CD14-positive monocyte (primary cell): ENCODE measurements around the gene NPPA. TPM values are rescaled to one million over a fixed set of nuclear protein-coding genes. Genes with fewer than 3 reads are reported as not detected.

Source experiments
- DNase-seq, 3 donors: peaks; one replicate each; pipeline ENCODE4 v3.0.0-alpha.2; 2011 to 2022
- H2AFZ ChIP-seq: 2 replicates; pipeline ENCODE4 v1.6.0; 2012; ENCODE audit warnings: mild to moderate bottlenecking, low read depth, low read length, inconsistent platforms; ENCODE audit not compliant: insufficient read depth, poor library complexity, severe bottlenecking
- H3K27ac ChIP-seq, 2 donors: 1 replicate in 1 of 2; 2 replicates in 1 of 2; pipeline ENCODE4 v1.5.1; 2012 to 2013; ENCODE audit warnings: low read length in 2 of 2, control low read depth in 1 of 2, inconsistent platforms in 1 of 2, low read depth in 1 of 2, mild to moderate bottlenecking in 1 of 2
- H3K27me3 ChIP-seq, 2 donors: one replicate each; pipeline versions ENCODE4 v1.6.0 to v1.6.1; 2011 to 2013; ENCODE audit warnings: low read length in 2 of 2; ENCODE audit not compliant: control insufficient read depth in 2 of 2, insufficient read depth in 2 of 2
- H3K36me3 ChIP-seq, 2 donors: replicated peaks in 1 of 2; 1 replicate in 1 of 2; 2 replicates in 1 of 2; pipeline versions ENCODE4 v1.5.1 to v1.6.1; 2012 to 2013; ENCODE audit warnings: low read length in 2 of 2, control low read depth in 1 of 2, inconsistent platforms in 1 of 2, mild to moderate bottlenecking in 1 of 2; ENCODE audit not compliant: insufficient read depth in 2 of 2, control insufficient read depth in 1 of 2
- H3K4me1 ChIP-seq, 2 donors: 1 replicate in 1 of 2; 2 replicates in 1 of 2; pipeline versions ENCODE4 v1.5.1 to v1.6.1; 2012 to 2013; ENCODE audit warnings: low read length in 2 of 2, control low read depth in 1 of 2, inconsistent platforms in 1 of 2, mild to moderate bottlenecking in 1 of 2, moderate library complexity in 1 of 2; ENCODE audit not compliant: insufficient read depth in 2 of 2, control insufficient read depth in 1 of 2
- H3K4me2 ChIP-seq: replicated peaks from 2 replicates; pipeline ENCODE3; 2012; ENCODE audit warnings: low read length, moderate library complexity, mild to moderate bottlenecking; ENCODE audit not compliant: poor library complexity, severe bottlenecking; ENCODE audit errors: extremely low read depth
- H3K4me3 ChIP-seq, 3 experiments: fragments of 200-600 bp in 1 of 3; sonication (generic) in 1 of 3; replicated peaks in 1 of 3; 1 replicate in 2 of 3; 2 replicates in 1 of 3; pipeline ENCODE4 v1.5.1; 2011 to 2013; ENCODE audit warnings: low read length in 3 of 3, mild to moderate bottlenecking in 3 of 3, control low read depth in 2 of 3, low read depth in 2 of 3, inconsistent platforms in 1 of 3, moderate library complexity in 1 of 3
- H3K79me2 ChIP-seq: 2 replicates; pipeline ENCODE4 v1.6.0; 2012; ENCODE audit warnings: mild to moderate bottlenecking, control low read depth, inconsistent platforms, low read length, moderate library complexity; ENCODE audit not compliant: insufficient read depth
- H3K9ac ChIP-seq: 2 replicates; pipeline ENCODE4 v1.6.0; 2017; ENCODE audit warnings: low read length, mild to moderate bottlenecking; ENCODE audit not compliant: insufficient read depth, poor library complexity, severe bottlenecking
- H3K9me3 ChIP-seq, 2 donors: replicated peaks in 1 of 2; 1 replicate in 1 of 2; 2 replicates in 1 of 2; pipeline versions ENCODE4 v1.5.1 to v1.6.1; 2012 to 2013; ENCODE audit warnings: low read length in 2 of 2, control low read depth in 1 of 2; ENCODE audit not compliant: control insufficient read depth in 1 of 2, insufficient read depth in 1 of 2
- H4K20me1 ChIP-seq: 2 replicates; pipeline ENCODE4 v1.6.0; 2012; ENCODE audit warnings: mild to moderate bottlenecking, low read length, control low read depth, moderate library complexity; ENCODE audit not compliant: insufficient read depth
- H3K27ac Mint-ChIP-seq, 7 donors: one replicate each; pipeline ENCODE4 v1.8.0; 2020; ENCODE audit warnings: mild to moderate bottlenecking in 7 of 7, mixed read lengths in 7 of 7, moderate library complexity in 6 of 7, inconsistent platforms in 2 of 7
- H3K27me3 Mint-ChIP-seq, 3 donors: one replicate each; pipeline ENCODE4 v1.8.0; 2021 to 2022; ENCODE audit warnings: low read depth in 3 of 3, mild to moderate bottlenecking in 3 of 3, mixed read lengths in 3 of 3, moderate library complexity in 3 of 3, inconsistent platforms in 1 of 3
- H3K36me3 Mint-ChIP-seq, 2 donors: one replicate each; pipeline ENCODE4 v1.8.0; 2020; ENCODE audit warnings: mixed read lengths in 2 of 2, inconsistent platforms in 1 of 2, mild to moderate bottlenecking in 1 of 2
- H3K4me1 Mint-ChIP-seq: one replicate; pipeline ENCODE4 v1.8.0; 2020; ENCODE audit warnings: mild to moderate bottlenecking, mixed read lengths
- H3K4me3 Mint-ChIP-seq, 2 donors: one replicate each; pipeline ENCODE4 v1.8.0; 2020; ENCODE audit warnings: mild to moderate bottlenecking in 2 of 2, mixed read lengths in 2 of 2, moderate library complexity in 1 of 2
- H3K9me3 Mint-ChIP-seq, 7 donors: one replicate each; pipeline ENCODE4 v1.8.0; 2020 to 2022; ENCODE audit warnings: mixed read lengths in 7 of 7, mild to moderate bottlenecking in 6 of 7, moderate library complexity in 6 of 7, inconsistent platforms in 2 of 7
- WGBS: methylation state at CpG from one replicate; pipeline ENCODE4 v1.1.5; 2013; ENCODE audit warnings: missing lambda C conversion rate; ENCODE audit not compliant: insufficient coverage; 5-methylcytosine and 5-hydroxymethylcytosine counted together
- intact Hi-C, 2 donors: fragments of 100-400 bp; cut with micrococcal nuclease; formaldehyde crosslinking; loops; one replicate each; pipeline versions ENCODE4 v1.15.0 to v1.15.1; 2023
- polyA plus RNA-seq, 3 donors: library from polyadenylated mRNA; depleted of rRNA in 1 of 3; unstranded in 2 of 3; stranded (reverse) in 1 of 3; fragments of 300-500 nt in 2 of 3; fragments of >200 nt in 1 of 3; fragmentation: Illumina TruSeq in 2 of 3; gene quantifications; 1 replicate in 2 of 3; 2 replicates in 1 of 3; pipeline ENCODE4 v1.2.3, GENCODE V29; 2012 to 2021
- TF ChIP-seq, protein P1 (sequence below): fragments of 200-600 bp; IDR thresholded peaks from one replicate; pipeline ENCODE4 v1.8.0; 2022; ENCODE audit warnings: antibody characterized with exemption, mild to moderate bottlenecking

Gene NPPA
- polyA plus RNA-seq, 3 donors = not detected

DNA sequence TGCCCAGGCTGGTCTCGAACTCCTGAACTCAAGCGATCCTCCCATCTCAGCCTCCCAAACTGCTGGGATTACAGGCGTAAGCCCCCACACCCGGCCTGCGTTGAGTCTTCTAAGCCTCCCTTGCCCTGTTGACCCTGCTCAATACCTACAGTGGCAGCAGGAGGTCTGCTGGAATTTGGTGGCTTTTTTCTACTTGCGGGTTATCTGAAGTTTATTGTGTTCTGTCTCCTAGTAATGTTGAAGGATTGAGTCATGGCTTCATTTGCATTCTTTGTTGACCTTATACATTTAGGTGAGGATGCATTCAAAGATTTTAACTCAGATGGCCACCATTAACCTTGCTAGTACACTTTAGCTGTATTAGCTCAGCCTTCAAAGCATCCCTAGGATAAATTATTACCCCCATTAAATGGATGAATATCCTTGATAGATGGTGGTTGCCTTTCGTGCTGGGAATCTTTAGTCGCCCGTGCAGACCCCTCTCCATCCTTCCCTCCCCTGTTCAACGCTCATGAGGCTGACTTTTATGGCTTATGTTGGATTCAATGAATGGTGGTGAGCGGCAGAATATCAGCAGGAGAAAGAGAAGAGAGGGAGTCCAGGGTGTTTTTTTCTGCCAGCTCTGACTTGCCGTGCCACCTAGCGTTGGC, 20.9 kb upstream of the NPPA start:
- no peak overlapping the region for H3K4me2 ChIP-seq
- no peaks in the 10 kb centered on the region for H3K36me3 ChIP-seq
- H3K27me3 ChIP-seq = no peaks in the 10 kb centered on the region
- H3K79me2 ChIP-seq = no peaks in the 10 kb centered on the region
- no peak overlapping the region for H3K4me3 ChIP-seq
- no CpG with 5 or more reads among the region's 13 CpGs for WGBS
- intact Hi-C loops = no loop called here
- H3K9me3 ChIP-seq = no peaks in the 10 kb centered on the region
- H3K27me3 Mint-ChIP-seq = peaks cover 6 to 17% (median 17%) of the 10 kb centered on the region in 3 donors
- TF ChIP-seq, protein P1, sequence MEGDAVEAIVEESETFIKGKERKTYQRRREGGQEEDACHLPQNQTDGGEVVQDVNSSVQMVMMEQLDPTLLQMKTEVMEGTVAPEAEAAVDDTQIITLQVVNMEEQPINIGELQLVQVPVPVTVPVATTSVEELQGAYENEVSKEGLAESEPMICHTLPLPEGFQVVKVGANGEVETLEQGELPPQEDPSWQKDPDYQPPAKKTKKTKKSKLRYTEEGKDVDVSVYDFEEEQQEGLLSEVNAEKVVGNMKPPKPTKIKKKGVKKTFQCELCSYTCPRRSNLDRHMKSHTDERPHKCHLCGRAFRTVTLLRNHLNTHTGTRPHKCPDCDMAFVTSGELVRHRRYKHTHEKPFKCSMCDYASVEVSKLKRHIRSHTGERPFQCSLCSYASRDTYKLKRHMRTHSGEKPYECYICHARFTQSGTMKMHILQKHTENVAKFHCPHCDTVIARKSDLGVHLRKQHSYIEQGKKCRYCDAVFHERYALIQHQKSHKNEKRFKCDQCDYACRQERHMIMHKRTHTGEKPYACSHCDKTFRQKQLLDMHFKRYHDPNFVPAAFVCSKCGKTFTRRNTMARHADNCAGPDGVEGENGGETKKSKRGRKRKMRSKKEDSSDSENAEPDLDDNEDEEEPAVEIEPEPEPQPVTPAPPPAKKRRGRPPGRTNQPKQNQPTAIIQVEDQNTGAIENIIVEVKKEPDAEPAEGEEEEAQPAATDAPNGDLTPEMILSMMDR = no peak
- peak overlapping the region in 1 of 7 donors; percentile 20 for H3K27ac Mint-ChIP-seq
- H3K9me3 Mint-ChIP-seq = no peaks in the 10 kb centered on the region
- H3K4me1 ChIP-seq = no peaks in the 10 kb centered on the region
- DNase-seq = no peak
- no peak overlapping the region for H3K9ac ChIP-seq
- H3K4me1 Mint-ChIP-seq = no peaks in the 10 kb centered on the region
- peak overlapping the region; percentile 31 to 36 for H3K4me3 Mint-ChIP-seq
- no peaks in the 10 kb centered on the region for H3K36me3 Mint-ChIP-seq
- H4K20me1 ChIP-seq = no peaks in the 10 kb centered on the region
- H3K27ac ChIP-seq = no peak overlapping the region
- no peak overlapping the region for H2AFZ ChIP-seq

DNA sequence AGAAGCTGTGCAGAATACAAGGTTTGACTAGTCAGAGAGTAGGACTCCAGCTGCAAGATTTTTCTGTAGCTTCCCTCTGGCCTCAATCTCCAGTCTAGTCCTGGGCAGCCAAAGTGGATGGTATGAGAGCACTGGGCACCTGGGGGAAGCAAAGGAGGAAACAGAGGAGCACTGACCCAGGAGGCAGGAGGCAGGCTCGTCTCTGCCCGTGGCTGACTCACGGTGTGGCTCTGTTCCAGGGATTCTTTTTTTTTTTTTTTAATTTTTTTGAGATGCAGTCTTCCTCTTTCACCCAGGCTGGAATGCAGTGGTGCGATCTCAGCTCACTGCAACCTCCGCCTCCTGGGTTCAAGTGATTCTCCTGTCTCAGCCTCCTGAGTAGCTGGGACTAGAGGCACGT, 15.3 kb upstream of the NPPA start:
- H3K4me1 ChIP-seq = no peaks in the 10 kb centered on the region
- H3K4me3 Mint-ChIP-seq = no peak overlapping the region
- no peak overlapping the region for H2AFZ ChIP-seq

More for the DNA sequence above, 15.3 kb upstream of the NPPA start:
- peaks cover 0 to 12% (median 0%) of the 10 kb centered on the region in 7 donors for H3K9me3 Mint-ChIP-seq
- no peak overlapping the region for H3K27ac ChIP-seq
- H3K36me3 Mint-ChIP-seq = no peaks in the 10 kb centered on the region
- H3K4me3 ChIP-seq = no peak overlapping the region
- H3K4me2 ChIP-seq = no peak overlapping the region
- peaks cover 36 to 46% (median 37%) of the 10 kb centered on the region in 3 donors for H3K27me3 Mint-ChIP-seq
- H3K36me3 ChIP-seq = no peaks in the 10 kb centered on the region
- TF ChIP-seq, protein P1 = no peak
- H3K27ac Mint-ChIP-seq = no peak overlapping the region
- no peak overlapping the region for H3K9ac ChIP-seq
- H4K20me1 ChIP-seq = no peaks in the 10 kb centered on the region
- peaks cover 6% of the 10 kb centered on the region for H3K4me1 Mint-ChIP-seq
- WGBS = 20% methylated on average over 1 of the region's 6 CpGs
- no peak for DNase-seq
- H3K9me3 ChIP-seq = peaks cover 0 to 7% of the 10 kb centered on the region in 2 donors
- no peaks in the 10 kb centered on the region for H3K79me2 ChIP-seq
- peaks cover 23 to 32% of the 10 kb centered on the region in 2 donors for H3K27me3 ChIP-seq
- intact Hi-C loops = no loop called here
